Activated T-cell treated with anti-CD3 and anti-CD28 coated beads, Interleukin-2, amount 50 U/mL, for 24 hours (primary cell): ENCODE measurements around the gene KCNJ6.

Experiments used
- DNase-seq: peaks from one replicate; pipeline ENCODE4 v3.0.0-alpha.2; 2020
- H3K27ac Mint-ChIP-seq: 2 replicates; pipeline ENCODE4 v1.8.0; 2020; ENCODE audit warnings: mild to moderate bottlenecking, mixed read lengths
- H3K27me3 Mint-ChIP-seq: 2 replicates; pipeline ENCODE4 v1.8.0; 2020; ENCODE audit warnings: mixed read lengths
- H3K36me3 Mint-ChIP-seq: 2 replicates; pipeline ENCODE4 v1.8.0; 2020; ENCODE audit warnings: low read depth, mixed read lengths
- H3K4me1 Mint-ChIP-seq: 2 replicates; pipeline ENCODE4 v1.8.0; 2020; ENCODE audit warnings: low read depth, mixed read lengths
- H3K4me3 Mint-ChIP-seq: 2 replicates; pipeline ENCODE4 v1.8.0; 2020; ENCODE audit warnings: mild to moderate bottlenecking, moderate library complexity, mixed read lengths
- H3K9me3 Mint-ChIP-seq: 2 replicates; pipeline ENCODE4 v1.8.0; 2020; ENCODE audit warnings: mixed read lengths

KCNJ6 gene

DNA sequence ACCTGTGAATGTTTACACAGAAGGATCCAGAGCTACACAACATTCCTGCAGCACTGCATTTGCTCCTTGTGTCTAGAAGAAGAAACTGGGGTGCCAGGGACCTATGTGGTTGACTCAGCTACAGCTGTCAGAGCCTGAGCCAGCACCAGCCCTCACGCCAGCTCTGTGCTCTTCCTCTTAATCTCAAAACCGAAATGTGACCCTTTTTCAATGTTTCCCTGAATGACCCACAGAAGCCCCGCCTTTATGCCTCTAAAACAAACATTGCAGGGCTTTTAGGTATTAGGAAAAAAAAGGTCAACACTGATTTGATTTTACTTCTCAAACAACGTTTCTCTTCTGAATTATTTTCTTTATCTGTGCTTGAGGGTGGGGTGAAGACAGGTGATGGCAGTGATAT, 289.2 kb downstream of the KCNJ6 start:
- no peaks in the 10 kb centered on the region for H3K36me3 Mint-ChIP-seq
- H3K9me3 Mint-ChIP-seq: no peaks in the 10 kb centered on the region
- no peak for DNase-seq
- no peaks in the 10 kb centered on the region for H3K4me1 Mint-ChIP-seq
- H3K27me3 Mint-ChIP-seq: peaks cover 38% of the 10 kb centered on the region
- H3K4me3 Mint-ChIP-seq: no peak overlapping the region
- H3K27ac Mint-ChIP-seq: no peak overlapping the region

DNA sequence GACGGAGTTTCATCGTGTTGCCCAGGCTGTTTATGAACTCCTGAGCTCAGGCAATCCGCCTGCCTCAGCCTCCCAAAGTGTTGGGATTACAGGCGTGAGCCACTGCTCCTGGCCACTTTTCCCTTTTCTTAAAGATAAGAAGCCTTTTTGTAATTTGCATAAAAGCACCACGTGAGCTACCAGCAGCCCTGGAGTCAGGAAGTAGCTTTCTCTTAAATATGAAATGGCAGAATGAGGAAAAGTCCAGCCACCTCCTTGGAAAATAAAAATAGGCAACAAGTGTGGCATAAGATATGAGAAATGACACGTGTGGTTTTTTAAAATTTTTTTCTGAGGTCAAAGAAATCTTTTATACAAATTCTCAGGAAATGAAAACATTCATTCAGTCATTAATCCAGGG, 289.9 kb downstream of the KCNJ6 start:
- Mint-ChIP-seq H3K4me1 (no peaks in the 10 kb centered on the region), H3K9me3 (no peaks in the 10 kb centered on the region), H3K27ac (no peak overlapping the region), H3K36me3 (no peaks in the 10 kb centered on the region), H3K27me3 (peaks cover 38% of the 10 kb centered on the region), H3K4me3 (no peak overlapping the region)
- no peak for DNase-seq

DNA sequence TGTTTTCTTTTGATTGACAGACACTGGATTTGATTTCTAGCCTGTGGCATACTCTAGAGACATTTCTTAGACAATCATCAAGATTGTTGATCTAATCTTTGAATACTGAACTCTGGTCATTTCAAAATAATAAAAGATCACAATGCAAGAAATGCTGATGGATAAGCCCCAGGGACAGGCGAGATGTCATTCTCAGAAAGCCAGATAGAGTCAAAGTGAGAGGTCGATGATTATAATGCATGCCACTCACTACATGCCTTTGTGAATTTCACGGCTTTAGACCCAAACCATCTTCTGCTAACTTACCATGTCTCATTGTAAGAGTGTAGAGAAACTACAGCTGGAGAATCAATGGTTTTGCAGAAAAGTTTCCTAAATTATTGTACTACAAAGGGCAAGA, 292.6 kb downstream of the KCNJ6 start:
- no peaks in the 10 kb centered on the region for H3K4me1 Mint-ChIP-seq
- H3K36me3 Mint-ChIP-seq: no peaks in the 10 kb centered on the region
- H3K4me3 Mint-ChIP-seq: no peak overlapping the region
- H3K27me3 Mint-ChIP-seq: peaks cover 30% of the 10 kb centered on the region
- H3K27ac Mint-ChIP-seq: no peak overlapping the region
- H3K9me3 Mint-ChIP-seq: no peaks in the 10 kb centered on the region
- no peak for DNase-seq

DNA sequence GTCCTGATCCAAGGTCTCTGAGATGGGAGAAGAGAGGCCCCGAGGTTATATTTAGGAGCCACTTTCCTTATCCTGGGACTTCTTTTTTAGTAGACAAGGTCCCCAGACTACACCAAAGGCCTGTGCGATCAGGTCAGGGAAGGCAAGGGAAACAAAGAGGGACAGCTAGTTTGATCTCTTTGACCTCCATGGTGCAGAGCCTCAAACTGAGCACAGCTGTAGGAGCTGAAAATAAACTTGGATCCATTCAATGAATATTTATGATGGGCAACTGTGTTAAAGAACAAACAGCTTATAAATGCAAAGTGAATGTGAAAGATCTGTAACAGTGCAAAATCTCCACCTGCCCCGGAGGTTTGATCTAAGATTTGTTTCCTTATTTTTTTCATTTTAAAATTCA, 293.1 kb downstream of the KCNJ6 start:
- H3K4me3 Mint-ChIP-seq: no peak overlapping the region
- H3K4me1 Mint-ChIP-seq: no peaks in the 10 kb centered on the region
- H3K27me3 Mint-ChIP-seq: peaks cover 31% of the 10 kb centered on the region
- no peaks in the 10 kb centered on the region for H3K9me3 Mint-ChIP-seq
- no peak for DNase-seq
- H3K36me3 Mint-ChIP-seq: no peaks in the 10 kb centered on the region
- no peak overlapping the region for H3K27ac Mint-ChIP-seq

DNA sequence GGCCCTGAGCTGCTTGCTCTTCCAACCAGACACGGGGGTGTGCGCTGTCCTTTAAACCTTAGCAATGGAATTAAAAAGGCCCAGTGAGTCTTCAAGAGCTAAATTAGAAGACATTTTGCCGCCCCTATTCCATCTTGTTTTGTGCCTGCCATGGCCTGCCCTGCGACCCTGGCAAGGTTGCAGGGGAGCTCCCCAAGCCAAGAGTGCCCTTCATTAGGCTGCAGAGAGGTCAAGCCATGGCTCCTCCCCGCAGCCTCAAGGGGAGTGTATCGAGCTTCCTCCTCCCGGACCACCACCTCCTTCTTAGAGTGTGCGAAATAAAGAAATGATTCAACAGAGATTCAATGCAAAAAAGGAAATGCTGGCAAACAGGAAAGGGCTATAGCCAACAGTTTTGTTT, 293.5 kb downstream of the KCNJ6 start:
- Mint-ChIP-seq H3K27ac (no peak overlapping the region), H3K9me3 (no peaks in the 10 kb centered on the region), H3K36me3 (no peaks in the 10 kb centered on the region), H3K4me3 (no peak overlapping the region), H3K27me3 (peaks cover 33% of the 10 kb centered on the region), H3K4me1 (no peaks in the 10 kb centered on the region)
- DNase-seq: no peak

DNA sequence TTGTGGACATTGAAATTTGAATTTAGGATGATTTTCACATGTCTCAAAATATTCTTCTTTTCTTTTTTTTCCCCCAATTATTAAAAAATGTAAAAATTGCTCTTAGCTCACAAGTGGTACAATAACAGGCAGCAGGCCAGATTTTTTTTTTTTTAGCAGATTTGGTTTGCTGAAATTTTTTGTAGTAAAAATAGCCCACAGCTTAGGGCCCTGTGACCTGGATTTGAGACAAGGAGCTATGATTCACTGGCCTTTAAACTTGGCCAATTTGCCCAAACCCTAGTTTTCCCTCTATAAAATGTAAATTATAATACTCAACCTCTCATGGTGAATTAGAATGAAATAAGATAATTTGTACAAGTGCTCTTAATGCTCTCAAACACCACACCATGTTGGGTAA, 295.9 kb downstream of the KCNJ6 start:
- peaks cover 29% of the 10 kb centered on the region for H3K27me3 Mint-ChIP-seq
- H3K36me3 Mint-ChIP-seq: no peaks in the 10 kb centered on the region
- H3K9me3 Mint-ChIP-seq: no peaks in the 10 kb centered on the region
- H3K27ac Mint-ChIP-seq: no peak overlapping the region
- no peaks in the 10 kb centered on the region for H3K4me1 Mint-ChIP-seq
- no peak for DNase-seq
- H3K4me3 Mint-ChIP-seq: no peak overlapping the region

DNA sequence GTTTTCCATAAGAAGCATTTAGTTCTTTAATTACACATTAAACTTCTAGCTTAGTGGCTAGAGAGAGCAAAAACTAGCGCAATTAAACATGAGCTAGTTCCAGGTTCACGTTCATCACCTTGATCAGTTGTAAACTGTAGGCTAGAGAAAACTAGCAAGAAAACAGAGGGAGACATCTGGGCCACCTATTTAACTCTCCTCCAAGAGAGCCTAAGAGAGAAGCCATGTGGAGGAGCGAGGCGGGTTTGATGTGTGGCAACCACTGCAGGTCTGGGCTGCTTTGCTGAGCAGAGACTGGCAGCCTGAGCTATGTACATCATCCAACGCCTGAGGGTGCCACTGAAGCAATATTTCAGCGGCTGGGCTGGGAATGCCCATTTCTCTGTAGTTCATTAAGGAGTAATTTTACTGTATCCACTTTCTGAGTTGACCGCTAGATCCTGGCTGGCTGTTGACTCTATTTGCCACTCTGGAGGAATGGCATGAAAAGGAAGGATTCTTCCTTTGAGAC, 296.7 kb downstream of the KCNJ6 start:
- Mint-ChIP-seq H3K9me3 (no peaks in the 10 kb centered on the region), H3K36me3 (no peaks in the 10 kb centered on the region), H3K4me1 (no peaks in the 10 kb centered on the region), H3K27ac (no peak overlapping the region), H3K4me3 (no peak overlapping the region), H3K27me3 (peaks cover 31% of the 10 kb centered on the region)
- no peak for DNase-seq

DNA sequence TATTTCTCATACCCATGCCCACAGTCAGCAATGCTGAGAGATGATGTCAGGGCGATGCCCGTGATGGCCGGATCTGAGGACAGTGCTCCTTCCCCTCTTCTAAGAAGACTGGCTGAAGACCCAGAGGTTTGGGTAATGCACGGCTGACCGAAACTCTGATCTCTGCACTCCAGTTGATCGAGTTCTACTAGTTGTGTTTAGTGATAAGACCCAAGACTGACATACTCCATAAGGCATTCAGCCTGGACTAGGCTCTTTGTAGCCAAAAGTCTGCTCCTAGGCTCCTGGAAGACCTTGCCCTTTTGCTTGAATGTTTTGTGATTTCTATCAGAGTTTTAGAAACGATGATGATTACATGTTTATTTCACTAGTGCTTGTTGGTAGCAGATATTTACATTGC, 298.2 kb downstream of the KCNJ6 start:
- Mint-ChIP-seq H3K27ac (no peak overlapping the region), H3K4me3 (no peak overlapping the region), H3K36me3 (no peaks in the 10 kb centered on the region), H3K4me1 (no peaks in the 10 kb centered on the region), H3K9me3 (no peaks in the 10 kb centered on the region), H3K27me3 (peaks cover 35% of the 10 kb centered on the region)
- no peak for DNase-seq

DNA sequence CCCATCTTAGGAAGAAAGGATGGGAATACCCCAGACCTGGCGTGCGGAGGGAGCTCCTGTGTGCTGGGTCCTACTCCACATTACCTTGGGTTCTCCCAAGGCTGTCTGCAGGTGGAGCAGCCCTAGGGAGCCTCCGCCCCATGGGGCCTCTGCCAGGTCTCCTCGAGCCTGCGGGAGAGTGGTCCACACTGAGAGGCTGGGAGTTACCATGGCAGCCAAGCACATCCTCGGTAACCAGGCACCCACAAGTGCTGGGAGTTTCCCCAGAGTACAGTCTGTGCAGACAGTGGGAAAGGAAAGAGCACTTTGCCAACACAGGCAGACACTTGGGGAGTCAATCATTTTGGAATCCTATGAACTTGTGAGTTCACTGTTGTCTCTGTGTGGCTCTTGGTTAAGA, 300.3 kb downstream of the KCNJ6 start:
- Mint-ChIP-seq H3K9me3 (no peaks in the 10 kb centered on the region), H3K27ac (no peak overlapping the region), H3K27me3 (peaks cover 23% of the 10 kb centered on the region), H3K36me3 (no peaks in the 10 kb centered on the region), H3K4me3 (no peak overlapping the region), H3K4me1 (no peaks in the 10 kb centered on the region)
- no peak for DNase-seq

DNA sequence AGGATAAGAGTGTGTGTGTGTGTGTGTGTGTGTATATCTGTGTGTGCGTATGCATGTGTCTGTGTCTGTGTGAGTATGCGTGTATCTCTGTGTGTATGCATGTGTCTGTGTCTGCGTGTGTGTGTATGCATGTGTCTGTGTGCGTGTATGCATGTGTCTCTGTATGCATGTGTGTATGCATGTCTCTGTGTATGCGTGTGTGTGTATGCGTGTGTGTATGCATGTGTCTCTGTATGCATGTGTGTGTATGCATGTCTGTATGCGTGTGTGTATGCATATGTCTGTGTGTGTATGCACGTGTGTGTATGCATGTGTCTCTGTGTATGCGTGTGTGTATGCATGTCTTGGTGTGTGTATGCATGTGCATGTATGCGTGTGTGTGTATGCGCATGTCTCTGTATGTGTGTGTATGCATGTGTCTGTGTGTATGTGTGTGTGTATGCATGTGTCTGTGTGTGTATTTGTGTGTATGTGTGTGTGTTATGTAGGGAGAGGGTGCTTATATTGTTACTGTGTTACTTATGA, 301.8 kb downstream of the KCNJ6 start:
- Mint-ChIP-seq H3K4me1 (no peaks in the 10 kb centered on the region), H3K27ac (no peak overlapping the region), H3K9me3 (no peaks in the 10 kb centered on the region), H3K4me3 (no peak overlapping the region), H3K27me3 (peaks cover 29% of the 10 kb centered on the region), H3K36me3 (no peaks in the 10 kb centered on the region)
- DNase-seq: no peak

DNA sequence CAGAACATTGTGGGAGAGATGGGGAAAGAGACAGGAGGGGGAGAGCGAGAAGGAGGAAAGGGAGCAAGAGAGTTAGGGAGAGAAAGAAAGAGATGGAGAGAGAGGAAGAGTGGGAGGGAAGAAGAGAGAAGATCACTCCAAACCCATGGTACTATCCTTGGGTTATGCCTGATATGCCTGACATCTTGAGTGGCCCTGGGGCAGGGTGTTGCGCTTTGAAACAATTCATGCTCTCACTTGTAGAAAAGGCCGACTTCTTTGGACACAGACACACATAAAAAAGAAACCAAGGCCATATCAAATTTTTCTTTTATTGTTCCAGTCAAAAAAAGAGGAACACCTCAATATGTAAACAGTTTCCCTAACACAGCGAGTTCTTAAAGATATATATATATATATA, 309.2 kb downstream of the KCNJ6 start:
- DNase-seq: no peak
- Mint-ChIP-seq H3K36me3 (no peaks in the 10 kb centered on the region), H3K4me3 (no peak overlapping the region), H3K4me1 (no peaks in the 10 kb centered on the region), H3K27me3 (peaks cover 37% of the 10 kb centered on the region), H3K9me3 (no peaks in the 10 kb centered on the region), H3K27ac (no peak overlapping the region)

DNA sequence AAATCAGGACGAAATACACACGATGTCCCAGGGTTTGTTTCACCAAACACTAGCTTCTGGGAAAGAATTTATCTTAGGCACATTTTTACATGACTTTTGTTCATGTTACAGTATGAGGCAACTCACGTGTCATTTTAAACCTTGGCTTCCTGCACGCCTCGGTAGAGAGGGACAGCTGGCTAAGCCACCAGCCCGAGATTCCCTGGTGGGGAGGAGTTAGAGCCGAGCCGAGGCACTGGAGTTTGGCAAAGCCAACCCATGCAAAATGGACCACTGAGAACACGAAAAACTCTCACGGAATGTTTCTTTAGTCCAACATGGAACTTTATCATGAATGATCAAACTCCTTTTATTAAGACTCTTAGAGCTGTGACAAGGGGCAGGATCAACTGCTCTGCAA, 309.7 kb downstream of the KCNJ6 start:
- Mint-ChIP-seq H3K4me3 (no peak overlapping the region), H3K9me3 (no peaks in the 10 kb centered on the region)

DNA sequence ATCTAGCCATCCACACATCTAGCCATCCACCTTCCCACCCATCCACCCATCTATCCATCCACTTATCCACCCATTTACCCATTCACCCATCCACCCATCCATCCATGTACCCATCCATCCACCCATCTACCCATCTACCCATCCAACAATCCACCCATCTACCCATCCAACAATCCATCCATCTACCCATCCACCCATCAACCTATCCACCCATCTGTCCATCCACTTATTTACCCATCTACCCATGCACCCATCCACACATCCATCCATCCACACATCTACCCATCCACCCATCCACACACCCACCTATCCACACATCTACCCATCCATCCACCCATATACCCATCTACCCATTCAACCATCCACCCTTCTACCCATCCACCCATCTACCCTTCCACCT, 311.3 kb downstream of the KCNJ6 start:
- DNase-seq: no peak
- H3K4me3 Mint-ChIP-seq: no peak overlapping the region
- H3K27me3 Mint-ChIP-seq: peaks cover 36% of the 10 kb centered on the region
- no peaks in the 10 kb centered on the region for H3K36me3 Mint-ChIP-seq
- H3K9me3 Mint-ChIP-seq: no peaks in the 10 kb centered on the region
- no peaks in the 10 kb centered on the region for H3K4me1 Mint-ChIP-seq
- H3K27ac Mint-ChIP-seq: no peak overlapping the region

More for the DNA sequence above, 309.7 kb downstream of the KCNJ6 start:
- no peak for DNase-seq
- H3K36me3 Mint-ChIP-seq: no peaks in the 10 kb centered on the region
- no peaks in the 10 kb centered on the region for H3K4me1 Mint-ChIP-seq
- no peak overlapping the region for H3K27ac Mint-ChIP-seq
- H3K27me3 Mint-ChIP-seq: peaks cover 37% of the 10 kb centered on the region

DNA sequence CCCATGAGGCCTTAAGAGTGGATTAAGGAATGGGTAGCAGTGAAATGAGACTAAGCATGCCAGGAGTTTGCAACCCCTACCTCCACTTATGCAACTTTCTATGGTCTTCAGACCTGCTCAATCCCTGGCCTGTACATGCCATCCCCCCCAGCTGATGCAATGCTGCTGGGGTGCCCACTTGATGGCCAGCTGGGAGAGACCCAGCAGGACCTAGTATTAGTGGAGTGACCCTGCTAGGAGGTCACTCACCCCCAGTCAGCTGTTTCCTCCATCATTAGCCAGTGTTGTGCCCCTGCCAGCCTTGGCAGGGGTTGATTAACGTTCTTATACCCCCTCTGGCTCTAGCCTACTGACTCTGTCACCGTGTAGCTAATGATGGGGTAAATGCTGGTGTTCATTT, 313.1 kb downstream of the KCNJ6 start:
- H3K4me1 Mint-ChIP-seq: no peaks in the 10 kb centered on the region
- no peaks in the 10 kb centered on the region for H3K9me3 Mint-ChIP-seq
- peaks cover 25% of the 10 kb centered on the region for H3K27me3 Mint-ChIP-seq
- H3K27ac Mint-ChIP-seq: no peak overlapping the region
- DNase-seq: no peak
- H3K36me3 Mint-ChIP-seq: no peaks in the 10 kb centered on the region
- H3K4me3 Mint-ChIP-seq: no peak overlapping the region

DNA sequence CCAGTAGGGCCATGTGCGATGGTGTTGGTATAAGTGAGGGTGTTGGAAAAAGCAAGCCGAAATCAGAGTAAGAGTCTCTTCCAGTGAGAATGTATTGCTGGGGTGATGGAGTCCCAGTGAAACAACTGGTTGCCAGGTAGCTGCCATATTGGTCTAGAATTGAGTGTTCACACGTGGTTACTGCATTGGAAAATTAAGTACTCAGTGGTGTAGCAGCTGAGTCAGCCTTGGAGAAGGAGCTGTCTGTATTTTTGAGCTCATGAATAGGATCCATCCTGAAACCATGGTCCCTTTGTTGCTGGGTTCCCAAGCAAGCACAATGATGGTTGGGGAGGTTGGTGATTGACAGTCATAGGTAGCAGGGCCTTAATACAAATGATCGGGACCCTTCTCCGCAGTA, 314.3 kb downstream of the KCNJ6 start:
- H3K4me1 Mint-ChIP-seq: no peaks in the 10 kb centered on the region
- no peak for DNase-seq
- no peaks in the 10 kb centered on the region for H3K9me3 Mint-ChIP-seq
- H3K4me3 Mint-ChIP-seq: no peak overlapping the region
- H3K27me3 Mint-ChIP-seq: peaks cover 24% of the 10 kb centered on the region
- no peaks in the 10 kb centered on the region for H3K36me3 Mint-ChIP-seq
- H3K27ac Mint-ChIP-seq: no peak overlapping the region

DNA sequence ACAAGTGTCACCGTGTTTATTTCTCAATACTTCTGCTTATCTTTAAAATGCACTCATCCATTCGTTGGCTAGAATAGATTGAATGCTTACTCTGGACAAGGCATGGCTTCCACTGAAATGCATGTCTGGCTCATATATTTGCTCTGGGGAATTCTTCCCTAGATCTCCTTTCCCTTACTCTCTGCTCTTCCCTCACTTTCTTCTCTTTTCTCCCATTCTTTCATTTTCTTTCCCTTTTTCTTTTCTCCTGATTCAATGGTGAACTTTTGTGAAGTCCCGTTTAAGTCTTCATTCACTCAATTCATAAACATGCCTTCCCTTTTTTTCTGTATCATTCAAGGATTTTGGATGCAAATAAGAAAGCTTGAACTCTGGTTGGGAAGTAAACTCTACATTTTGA, 315.2 kb downstream of the KCNJ6 start:
- Mint-ChIP-seq H3K36me3 (no peaks in the 10 kb centered on the region), H3K9me3 (no peaks in the 10 kb centered on the region), H3K27me3 (peaks cover 15% of the 10 kb centered on the region), H3K27ac (no peak overlapping the region), H3K4me1 (no peaks in the 10 kb centered on the region), H3K4me3 (no peak overlapping the region)
- DNase-seq: no peak
